Glutamatergic neuron (in vitro differentiated cells): ENCODE results near the gene CNTF. TPM values are rescaled to one million over a fixed set of nuclear protein-coding genes. Genes with fewer than 3 reads are reported as not detected.

Experiments
- DNase-seq: peaks from one replicate; pipeline ENCODE4 v3.0.0; 2022
- H3K27ac Mint-ChIP-seq: one replicate; pipeline ENCODE4 v1.8.0; 2020; ENCODE audit warnings: mild to moderate bottlenecking, mixed read lengths, inconsistent platforms; ENCODE audit not compliant: unreplicated experiment
- H3K27me3 Mint-ChIP-seq: one replicate; pipeline ENCODE4 v1.8.0; 2020; ENCODE audit warnings: mild to moderate bottlenecking, moderate library complexity, mixed read lengths, inconsistent platforms; ENCODE audit not compliant: unreplicated experiment
- H3K36me3 Mint-ChIP-seq: one replicate; pipeline ENCODE4 v1.8.0; 2020; ENCODE audit warnings: mild to moderate bottlenecking, mixed read lengths, inconsistent platforms; ENCODE audit not compliant: unreplicated experiment
- H3K4me1 Mint-ChIP-seq: one replicate; pipeline ENCODE4 v1.8.0; 2020; ENCODE audit warnings: mild to moderate bottlenecking, low read depth, mixed read lengths, inconsistent platforms; ENCODE audit not compliant: unreplicated experiment
- H3K4me3 Mint-ChIP-seq: one replicate; pipeline ENCODE4 v1.8.0; 2020; ENCODE audit warnings: mild to moderate bottlenecking, mixed read lengths, inconsistent platforms; ENCODE audit not compliant: unreplicated experiment
- H3K9me3 Mint-ChIP-seq: one replicate; pipeline ENCODE4 v1.8.0; 2020; ENCODE audit warnings: mild to moderate bottlenecking, moderate library complexity, mixed read lengths, inconsistent platforms; ENCODE audit not compliant: unreplicated experiment
- CTCF ChIP-seq: fragments of 200-600 bp; sonication (generic); IDR thresholded peaks from one replicate; pipeline ENCODE4 v1.5.0; 2021; ENCODE audit not compliant: partially characterized antibody, unreplicated experiment
- total RNA-seq: library from RNA; stranded (reverse); fragmentation: NEBNext Ultra II Directional; extraction: Animal tissue kit (Norgen Biotek cat#: 25700); gene quantifications from one replicate; pipeline ENCODE4 v1.2.1, GENCODE V29; 2021; ENCODE audit not compliant: unreplicated experiment

The CNTF gene
- total RNA-seq, 1 donor from 2014 or later = 4.6 TPM

DNA sequence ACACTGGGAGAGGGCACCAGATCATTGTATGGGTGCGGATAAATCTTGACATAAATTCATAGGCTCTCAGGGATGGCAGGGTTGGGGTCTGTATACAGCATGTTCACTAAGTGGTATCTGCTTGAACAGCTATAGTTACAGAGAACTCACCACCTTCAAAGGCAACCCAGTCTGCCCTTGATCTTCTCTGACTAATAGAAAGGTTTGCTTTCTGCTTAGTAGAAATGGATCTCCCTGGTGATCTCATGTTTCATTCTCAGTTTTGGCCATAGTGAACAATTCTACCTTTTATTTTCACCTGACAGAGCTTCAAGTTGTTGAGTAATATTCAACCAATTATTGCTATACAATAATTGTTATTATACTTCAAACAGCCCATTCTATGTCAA is 32.4 kb downstream of the CNTF start:
- H3K9me3 Mint-ChIP-seq = no peaks in the 10 kb centered on the region
- no peak overlapping the region for H3K27ac Mint-ChIP-seq
- H3K36me3 Mint-ChIP-seq = no peaks in the 10 kb centered on the region
- TF ChIP-seq CTCF = no peak
- H3K4me1 Mint-ChIP-seq = no peaks in the 10 kb centered on the region
- H3K4me3 Mint-ChIP-seq = no peak overlapping the region
- DNase-seq = no peak
- no peaks in the 10 kb centered on the region for H3K27me3 Mint-ChIP-seq

DNA sequence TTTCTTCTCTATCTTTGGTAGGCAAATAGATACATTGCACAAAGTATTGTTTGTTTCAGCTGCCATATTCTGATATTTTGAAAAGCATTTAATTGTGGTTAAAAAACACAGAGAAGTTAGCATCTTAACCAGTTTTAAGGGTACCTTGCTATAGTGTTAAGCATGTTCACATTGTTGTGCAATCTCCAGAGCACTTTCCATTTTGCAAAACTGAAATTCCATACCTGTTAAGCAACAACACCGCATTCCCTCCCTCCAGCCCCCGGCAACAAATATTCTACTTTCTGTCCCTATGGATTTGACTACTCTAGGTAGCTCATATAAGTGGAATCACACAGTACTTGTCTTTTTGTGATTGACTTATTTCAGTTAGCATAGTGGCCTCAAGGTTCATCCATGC is 33.9 kb downstream of the CNTF start:
- DNase-seq = no peak
- Mint-ChIP-seq H3K4me1 (no peaks in the 10 kb centered on the region), H3K27me3 (no peaks in the 10 kb centered on the region), H3K4me3 (no peak overlapping the region), H3K27ac (no peak overlapping the region), H3K36me3 (no peaks in the 10 kb centered on the region), H3K9me3 (no peaks in the 10 kb centered on the region)
- no peak for TF ChIP-seq CTCF

DNA sequence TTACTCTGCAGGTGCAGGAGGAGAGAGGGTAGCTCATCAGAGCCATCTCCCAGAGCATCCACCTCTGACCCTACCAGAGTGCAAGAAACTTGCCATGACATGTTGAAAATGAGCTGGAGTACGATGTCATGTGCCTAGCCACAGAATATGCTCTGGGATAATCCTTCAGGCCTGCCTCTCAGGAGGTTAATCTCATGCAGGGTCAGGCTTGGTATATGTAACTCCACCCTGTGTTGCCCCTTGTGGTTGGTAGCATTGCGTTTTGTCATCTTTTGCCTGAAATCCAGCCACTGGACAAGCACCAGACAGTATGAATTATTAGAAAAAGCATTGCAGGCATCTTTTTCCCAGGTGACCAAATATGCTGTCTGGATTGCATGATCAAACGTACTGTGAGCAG is 36.2 kb downstream of the CNTF start:
- Mint-ChIP-seq H3K27me3 (no peaks in the 10 kb centered on the region), H3K4me1 (no peaks in the 10 kb centered on the region), H3K4me3 (no peak overlapping the region), H3K27ac (no peak overlapping the region), H3K9me3 (no peaks in the 10 kb centered on the region), H3K36me3 (no peaks in the 10 kb centered on the region)
- DNase-seq = no peak
- TF ChIP-seq CTCF = no peak

DNA sequence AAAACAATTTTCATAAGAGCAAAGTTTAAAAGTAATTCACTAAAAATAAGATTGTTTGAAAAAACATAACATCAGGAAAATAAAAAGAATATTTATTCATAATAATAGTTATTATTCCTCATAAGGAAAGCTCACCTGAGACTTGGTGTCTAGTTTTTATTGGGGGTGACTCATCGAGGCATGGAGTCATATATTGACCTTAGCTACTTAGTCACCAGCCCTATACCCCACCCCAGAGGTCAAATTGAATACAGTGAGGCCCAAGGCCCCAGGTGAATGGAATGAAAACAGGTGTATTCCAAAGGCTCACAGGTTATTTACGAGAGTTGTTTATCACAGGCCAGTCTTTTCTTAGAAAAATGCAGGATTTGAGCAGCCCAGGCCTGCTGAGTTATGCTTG is 36.9 kb downstream of the CNTF start:
- DNase-seq = no peak
- Mint-ChIP-seq H3K4me3 (no peak overlapping the region), H3K27ac (no peak overlapping the region), H3K27me3 (no peaks in the 10 kb centered on the region), H3K36me3 (no peaks in the 10 kb centered on the region), H3K4me1 (no peaks in the 10 kb centered on the region), H3K9me3 (no peaks in the 10 kb centered on the region)
- no peak for TF ChIP-seq CTCF

- H3K27ac Mint-ChIP-seq = no peak overlapping the region
- no peaks in the 10 kb centered on the region for H3K9me3 Mint-ChIP-seq
- H3K4me3 Mint-ChIP-seq = no peak overlapping the region
Observed at GRCh38 chr11:58659910-58660570, 37.6 kb downstream of the CNTF start.

More at GRCh38 chr11:58659910-58660570, 37.6 kb downstream of the CNTF start:
- no peak for DNase-seq
- Mint-ChIP-seq H3K4me1 (no peaks in the 10 kb centered on the region), H3K36me3 (no peaks in the 10 kb centered on the region), H3K27me3 (no peaks in the 10 kb centered on the region)
- no peak for TF ChIP-seq CTCF
